ENCODE data around the gene SNAI1. TPM values are rescaled to one million over a fixed set of nuclear protein-coding genes. Genes with fewer than 3 reads are reported as not detected.

Gene SNAI1
- total and polyA plus RNA-seq, 2 donors (not counting 3 experiments of a cell fraction or from before 2014, with no cell fraction given): 10.8 to 13.4 TPM

DNA sequence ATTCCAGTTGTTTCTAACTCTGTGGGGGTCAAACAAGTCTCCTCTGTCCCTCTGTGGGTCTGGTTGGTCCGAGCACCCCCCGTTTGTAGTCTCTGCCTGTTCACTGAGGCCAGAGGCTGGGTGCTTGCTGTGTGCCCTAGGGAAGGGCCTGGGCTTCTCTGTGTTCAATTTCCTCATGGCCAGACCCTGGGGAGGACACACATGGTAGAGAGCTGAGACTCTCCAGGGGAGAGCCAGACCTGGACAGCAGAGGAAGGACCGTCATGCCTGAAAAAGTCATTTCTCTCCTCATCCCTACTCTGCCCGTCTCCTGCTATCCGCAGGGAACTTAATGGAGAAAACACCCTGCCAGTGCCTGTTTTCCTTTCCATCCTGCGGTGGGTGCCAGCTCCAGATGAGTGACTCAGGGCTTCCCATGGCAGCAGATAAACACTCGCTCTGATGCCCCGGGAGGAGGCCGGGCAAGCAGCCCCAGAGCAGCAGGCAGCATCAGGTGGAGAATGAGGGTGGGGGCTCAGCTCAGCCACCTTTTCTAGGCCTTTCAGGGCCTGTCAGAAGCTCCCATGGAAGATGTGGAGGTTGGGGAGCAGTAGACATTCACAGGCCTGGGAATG lies 51.9 kb downstream of the SNAI1 start:
- Histone ChIP-seq H3K36me3 (ENCODE audit: control insufficient read depth in 2 of 2, extremely low read depth in 1 of 2, insufficient read depth in 2 of 2, low read length in 2 of 2) (no peaks in the 10 kb centered on the region), H3K27me3 (ENCODE audit: control insufficient read depth in 2 of 2, insufficient read depth in 2 of 2, low read length in 2 of 2) (no peaks in the 10 kb centered on the region), H2AFZ (ENCODE audit: low read depth, low read length) (peak overlapping the region; percentile 49), H3K9me3 (replicated peaks; ENCODE audit: control insufficient read depth, insufficient read depth, low read length) (no peaks in the 10 kb centered on the region), H3K9ac (replicated peaks; ENCODE audit: extremely low read depth, insufficient read depth, low read length) (peak overlapping the region; percentile 84), H3K4me2 (ENCODE audit: insufficient read depth, low read length) (peak overlapping the region; percentile 12), H3K4me1 (ENCODE audit: control insufficient read depth, extremely low read depth, insufficient read depth, low read length) (peaks cover 35% of the 10 kb centered on the region), H4K20me1 (replicated peaks; ENCODE audit: control insufficient read depth, extremely low read depth, insufficient read depth, low read length) (no peaks in the 10 kb centered on the region), H3K79me2 (ENCODE audit: control insufficient read depth, insufficient read depth, low read length) (no peaks in the 10 kb centered on the region), H3K4me3 (replicated peaks in 1 of 3; ENCODE audit: insufficient read depth in 1 of 3, low read depth in 1 of 3, low read length in 3 of 3) (no peak overlapping the region), H3K27ac (ENCODE audit: insufficient read depth, low read depth, low read length) (peak overlapping the region; percentile 97), H3K9me1 (replicated peaks; ENCODE audit: control insufficient read depth, extremely low read depth, insufficient read depth, low read length) (no peaks in the 10 kb centered on the region)
- BruUV-seq (replicated peaks): TSS peak; percentile 5
- TF ChIP-seq, protein P1, sequence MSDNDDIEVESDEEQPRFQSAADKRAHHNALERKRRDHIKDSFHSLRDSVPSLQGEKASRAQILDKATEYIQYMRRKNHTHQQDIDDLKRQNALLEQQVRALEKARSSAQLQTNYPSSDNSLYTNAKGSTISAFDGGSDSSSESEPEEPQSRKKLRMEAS (IDR thresholded peaks at IDR 0.05; ENCODE audit: insufficient read depth, insufficient read length): no peak
- TF ChIP-seq, protein P2, sequence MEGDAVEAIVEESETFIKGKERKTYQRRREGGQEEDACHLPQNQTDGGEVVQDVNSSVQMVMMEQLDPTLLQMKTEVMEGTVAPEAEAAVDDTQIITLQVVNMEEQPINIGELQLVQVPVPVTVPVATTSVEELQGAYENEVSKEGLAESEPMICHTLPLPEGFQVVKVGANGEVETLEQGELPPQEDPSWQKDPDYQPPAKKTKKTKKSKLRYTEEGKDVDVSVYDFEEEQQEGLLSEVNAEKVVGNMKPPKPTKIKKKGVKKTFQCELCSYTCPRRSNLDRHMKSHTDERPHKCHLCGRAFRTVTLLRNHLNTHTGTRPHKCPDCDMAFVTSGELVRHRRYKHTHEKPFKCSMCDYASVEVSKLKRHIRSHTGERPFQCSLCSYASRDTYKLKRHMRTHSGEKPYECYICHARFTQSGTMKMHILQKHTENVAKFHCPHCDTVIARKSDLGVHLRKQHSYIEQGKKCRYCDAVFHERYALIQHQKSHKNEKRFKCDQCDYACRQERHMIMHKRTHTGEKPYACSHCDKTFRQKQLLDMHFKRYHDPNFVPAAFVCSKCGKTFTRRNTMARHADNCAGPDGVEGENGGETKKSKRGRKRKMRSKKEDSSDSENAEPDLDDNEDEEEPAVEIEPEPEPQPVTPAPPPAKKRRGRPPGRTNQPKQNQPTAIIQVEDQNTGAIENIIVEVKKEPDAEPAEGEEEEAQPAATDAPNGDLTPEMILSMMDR (IDR thresholded peaks at IDR 0.05; ENCODE audit: extremely low read depth in 1 of 2, insufficient read depth in 1 of 2, low read depth in 1 of 2, low read length in 2 of 2): no peak
- no peak for TF ChIP-seq POLR2A (IDR thresholded peaks at IDR 0.05; ENCODE audit: low read depth, low read length)
- no peak for TF ChIP-seq MYC (IDR thresholded peaks at IDR 0.05; ENCODE audit: low read depth, low read length)
- TF ChIP-seq JUN (IDR thresholded peaks at IDR 0.05; ENCODE audit: borderline replicate concordance, insufficient read depth, insufficient read length, low read depth): peak; percentile 30
- peak; percentile 25 for TF ChIP-seq FOS (IDR thresholded peaks at IDR 0.05; ENCODE audit: borderline replicate concordance, insufficient read depth, low read length)
- TF ChIP-seq EZH2 (IDR thresholded peaks at IDR 0.05; ENCODE audit: borderline replicate concordance, low read depth, low read length, severe bottlenecking): no peak
- POLR2A ChIA-PET: interaction anchor here (2.1 kb wide), 1 partner anchor 51 kb away, joined by 13 read pairs; the partner anchor contains the start of gene SNAI1
- CTCF ChIA-PET: interaction anchor here (1.3 to 4.4 kb wide), 5 partner anchors 12 to 70 kb away, joined by 3 to 30 read pairs (median 5); no protein-coding TSS in a partner anchor
- DNase-seq (ENCODE audit: low read depth, low spot score) (peak; percentile 88), FAIRE-seq (peak; percentile 80)
- dilution Hi-C loops (cut with MboI; ENCODE audit: extremely low pct_ligation_motif_present, low sequenced_read_pairs): no loop called here
- intact Hi-C loops (cut with micrococcal nuclease): loop anchor here (1.0 to 10.0 kb wide), 4 partner anchors 13 to 470 kb away; partner anchors contain the start of gene PTGIS
